A172 (cell line): ENCODE data around the gene SCYL1. TPM values are rescaled to one million over a fixed set of nuclear protein-coding genes. Genes with fewer than 3 reads are reported as not detected.

Experiments used
- DNase-seq: peaks from one replicate; pipeline ENCODE4 v3.0.0-alpha.2; 2015; ENCODE audit warnings: low spot score
- total RNA-seq: library from RNA; depleted of rRNA; stranded (reverse); fragments of >200 nt; shearing (Covaris generic); gene quantifications from 2 replicates; pipeline ENCODE4 v1.2.3, GENCODE V29; 2014; rRNA removed

SCYL1 gene
- total RNA-seq, 1 experiment from 2014 or later, result 65.6 TPM

DNA sequence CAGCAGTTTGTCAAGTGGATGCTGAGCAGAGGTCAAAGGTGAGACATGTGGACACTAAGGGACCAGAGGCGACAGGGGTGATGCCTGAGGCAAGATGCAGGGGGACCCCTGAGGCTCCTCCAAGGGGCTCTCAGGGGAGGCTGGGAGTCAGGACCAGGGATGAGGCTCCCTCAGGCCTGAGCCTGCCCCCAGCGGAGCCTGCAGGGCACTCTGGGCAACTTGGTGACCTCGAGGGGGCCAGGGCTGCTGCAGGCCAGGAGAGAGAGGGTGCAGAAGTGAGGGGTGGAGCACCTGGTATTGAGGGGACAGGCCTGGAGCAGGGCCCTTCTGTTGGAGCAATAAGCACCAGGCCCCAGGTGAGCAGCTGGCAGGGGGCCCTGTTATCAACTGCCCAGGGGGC, 57.0 kb downstream of the SCYL1 start:
- no peak for DNase-seq

DNA sequence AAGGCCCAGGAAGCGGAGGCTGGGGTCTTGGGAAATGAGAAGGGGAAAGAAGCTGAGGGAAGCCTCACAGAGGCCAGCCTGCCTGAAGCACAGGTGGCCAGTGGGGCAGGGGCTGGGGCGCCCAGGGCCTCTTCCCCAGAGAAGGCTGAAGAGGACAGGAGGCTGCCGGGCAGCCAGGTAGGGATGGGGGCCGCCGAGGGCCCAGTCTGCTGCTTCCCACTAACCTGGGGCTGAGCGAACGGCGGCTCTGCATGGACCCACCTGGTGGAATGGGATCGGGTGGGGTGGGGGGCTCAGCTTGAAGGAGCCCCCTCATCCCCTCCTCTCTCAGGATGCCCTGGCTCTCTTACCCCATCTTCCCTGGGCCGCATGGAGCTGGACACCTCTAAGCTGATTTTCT, 58.7 kb downstream of the SCYL1 start:
- no peak for DNase-seq

DNA sequence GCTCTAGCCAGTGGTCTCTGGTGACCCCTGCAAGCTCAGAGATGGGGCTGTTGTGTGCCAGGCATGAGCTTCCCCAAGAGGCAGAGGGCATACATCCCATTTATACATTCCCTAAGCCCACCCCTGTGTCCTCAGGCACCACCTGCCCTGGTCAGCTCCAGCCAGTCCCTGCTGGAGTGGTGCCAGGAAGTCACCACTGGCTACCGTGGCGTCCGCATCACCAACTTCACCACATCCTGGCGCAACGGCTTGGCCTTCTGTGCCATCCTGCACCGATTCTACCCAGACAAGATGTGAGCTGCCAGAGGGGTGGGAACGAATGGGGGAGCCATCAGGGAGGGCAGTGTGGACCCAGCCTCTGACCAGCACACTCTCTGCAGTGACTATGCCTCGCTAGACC, 59.2 kb downstream of the SCYL1 start:
- DNase-seq, result no peak

DNA sequence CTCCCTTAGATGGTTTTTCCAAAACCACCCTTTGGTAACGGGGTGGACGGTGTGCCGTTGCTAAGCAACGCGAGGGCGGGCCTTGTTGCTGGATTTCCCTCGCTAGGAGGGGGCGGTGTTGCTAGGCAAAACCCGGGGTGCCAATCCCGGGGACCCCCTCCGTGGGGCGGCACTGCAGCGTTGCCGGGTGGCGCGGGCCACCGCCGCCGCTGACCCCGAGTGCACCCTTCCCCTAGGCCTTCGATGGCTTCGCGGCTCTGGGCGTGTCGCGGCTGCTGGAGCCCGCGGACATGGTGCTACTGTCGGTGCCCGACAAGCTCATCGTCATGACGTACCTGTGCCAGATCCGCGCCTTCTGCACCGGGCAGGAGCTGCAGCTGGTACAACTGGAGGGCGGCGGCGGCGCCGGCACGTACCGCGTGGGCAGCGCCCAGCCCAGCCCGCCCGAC, 59.9 kb downstream of the SCYL1 start:
- DNase-seq, result no peak

GRCh38 chr11:65585396-65586246, 60.7 kb downstream of the SCYL1 start:
- no peak for DNase-seq

GRCh38 chr11:65586247-65586630, 61.4 kb downstream of the SCYL1 start:
- no peak for DNase-seq

DNA sequence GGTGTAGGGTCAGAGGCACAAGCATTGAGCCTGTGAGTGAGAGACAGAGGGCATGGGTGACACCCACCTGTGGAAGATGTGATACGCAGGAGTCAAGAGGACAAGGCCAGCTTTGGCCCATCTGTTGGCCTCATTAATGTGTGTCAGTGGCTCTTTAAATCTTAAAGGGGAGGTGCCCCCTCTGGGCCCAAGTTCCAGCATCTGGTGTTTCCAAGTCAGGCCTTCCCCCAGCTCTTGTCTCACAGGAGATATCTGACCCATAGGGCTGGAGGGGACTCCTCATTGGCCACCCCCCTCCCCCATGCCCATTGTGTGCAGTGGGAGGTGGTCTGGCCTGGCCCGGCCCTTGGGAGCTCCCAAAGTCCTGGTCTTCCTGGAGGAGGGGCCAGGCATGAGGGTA, 61.8 kb downstream of the SCYL1 start:
- no peak for DNase-seq

Other genes with a start within 250 kb of the SCYL1 start
- 1.7 and 5.3 TPM in 2 replicates for gene CDC42EP2, start 210.2 kb upstream of the SCYL1 start, total RNA-seq
- 37.9 and 57.0 TPM in 2 replicates for gene DPF2, start 191.2 kb upstream of the SCYL1 start, total RNA-seq
- 2.0 and 3.5 TPM in 2 replicates for gene TIGD3, start 170.3 kb upstream of the SCYL1 start, total RNA-seq
- gene SLC25A45, start 142.4 kb upstream of the SCYL1 start, total RNA-seq, result 3.5 and 7.0 TPM in 2 replicates
- gene FRMD8, start 138.4 kb upstream of the SCYL1 start, total RNA-seq, result 21.5 and 36.9 TPM in 2 replicates
- gene NEAT1, start 102.3 kb upstream of the SCYL1 start, total RNA-seq, result 20.6 and 28.9 TPM in 2 replicates
- gene MALAT1, start 26.0 kb upstream of the SCYL1 start, total RNA-seq, result 1,067 and 1,084 TPM in 2 replicates
- gene LTBP3, start 33.3 kb downstream of the SCYL1 start, total RNA-seq, result 13.2 and 25.6 TPM in 2 replicates
- 46.9 and 57.0 TPM in 2 replicates for gene ZNRD2, start 45.4 kb downstream of the SCYL1 start, total RNA-seq
- gene FAM89B, start 47.5 kb downstream of the SCYL1 start, total RNA-seq, result 39.2 and 62.8 TPM in 2 replicates
- 50.1 and 83.3 TPM in 2 replicates for gene EHBP1L1, start 51.0 kb downstream of the SCYL1 start, total RNA-seq
- gene KCNK7, start 70.7 kb downstream of the SCYL1 start, total RNA-seq, result 0.86 TPM in 1 of 2 replicates, not detected in the other
- 38.2 and 39.2 TPM in 2 replicates for gene MAP3K11, start 89.1 kb downstream of the SCYL1 start, total RNA-seq
- 19.6 and 20.1 TPM in 2 replicates for gene PCNX3, start 90.7 kb downstream of the SCYL1 start, total RNA-seq
- 10.4 and 19.5 TPM in 2 replicates for gene SIPA1, start 113.0 kb downstream of the SCYL1 start, total RNA-seq
- gene RELA, start 137.8 kb downstream of the SCYL1 start, total RNA-seq, result 24.9 and 29.7 TPM in 2 replicates
- 26.1 and 37.3 TPM in 2 replicates for gene KAT5, start 187.2 kb downstream of the SCYL1 start, total RNA-seq
- 81.0 and 84.7 TPM in 2 replicates for gene RNASEH2C, start 195.7 kb downstream of the SCYL1 start, total RNA-seq